Stimulated activated CD4-positive, alpha-beta T cell treated with anti-CD3 and anti-CD28 coated beads, TNF-alpha, amount 100 ng/mL, for 1 hour (primary cell): ENCODE data around the gene MMS19.
"Not testable (repeated sequence)": the region's sequence is repeated elsewhere in the genome, so short reads cannot be mapped to it uniquely, and the experiment has no call there.

Experiments
- DNase-seq, 3 donors: peaks; one replicate each; pipeline ENCODE4 v3.0.0-alpha.2; 2020; ENCODE audit warnings: low read depth in 3 of 3, low spot score in 1 of 3

MMS19 gene

DNA sequence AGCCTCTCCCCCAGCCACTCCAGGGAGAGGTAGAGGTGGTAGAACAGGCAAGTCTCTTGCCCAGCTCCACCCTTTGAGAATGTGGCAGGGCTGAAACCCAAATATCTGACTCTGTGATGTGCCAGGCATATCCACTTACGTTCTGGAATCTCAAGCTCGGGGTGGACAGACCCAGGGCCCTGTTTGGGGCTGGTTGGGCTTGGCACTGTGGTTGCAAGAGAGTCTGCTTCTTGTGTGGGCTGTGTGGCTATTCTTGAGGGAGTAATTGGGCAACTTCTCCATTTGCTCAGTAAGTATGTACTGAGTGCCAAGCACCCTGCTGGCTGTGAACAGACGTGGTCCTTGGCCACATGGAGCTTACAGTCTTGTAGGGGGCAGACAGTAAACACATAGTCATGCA is 5.2 kb upstream of the MMS19 start:
- no peak for DNase-seq

DNA sequence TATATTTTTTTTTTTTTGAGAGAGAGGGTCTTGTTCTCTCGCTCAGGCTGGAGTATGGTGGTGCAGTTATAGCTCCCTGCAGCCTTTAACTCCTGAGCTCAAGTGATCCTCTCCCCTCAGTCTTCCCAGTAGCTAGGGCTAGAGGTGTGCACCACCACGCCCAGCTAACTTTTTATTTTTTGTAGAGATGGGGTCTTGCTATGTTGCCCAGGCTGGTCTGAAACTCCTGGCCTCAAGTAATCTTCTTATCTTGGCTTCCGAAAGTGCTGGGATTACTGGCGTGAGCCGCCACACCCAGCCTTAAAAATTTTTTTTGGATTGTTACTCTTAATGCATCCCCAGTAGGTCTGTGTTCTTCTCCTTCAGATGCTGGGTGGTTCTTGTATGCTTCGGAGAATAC is 4.7 kb upstream of the MMS19 start:
- no peak for DNase-seq

DNA sequence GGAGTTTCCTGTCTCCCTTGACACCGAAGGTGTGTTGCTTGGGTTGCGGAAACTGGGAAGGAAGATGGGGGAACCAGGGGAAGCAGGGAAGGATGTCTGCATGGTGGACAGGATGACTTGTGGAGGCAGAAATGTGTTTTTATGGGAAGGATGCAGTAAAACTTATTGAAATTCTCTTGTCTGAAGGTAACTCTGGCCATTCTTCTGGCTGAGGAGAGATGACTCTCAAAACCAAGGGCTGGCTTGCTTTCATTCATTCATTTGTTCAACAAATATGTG is 2.0 kb upstream of the MMS19 start:
- no peak for DNase-seq

DNA sequence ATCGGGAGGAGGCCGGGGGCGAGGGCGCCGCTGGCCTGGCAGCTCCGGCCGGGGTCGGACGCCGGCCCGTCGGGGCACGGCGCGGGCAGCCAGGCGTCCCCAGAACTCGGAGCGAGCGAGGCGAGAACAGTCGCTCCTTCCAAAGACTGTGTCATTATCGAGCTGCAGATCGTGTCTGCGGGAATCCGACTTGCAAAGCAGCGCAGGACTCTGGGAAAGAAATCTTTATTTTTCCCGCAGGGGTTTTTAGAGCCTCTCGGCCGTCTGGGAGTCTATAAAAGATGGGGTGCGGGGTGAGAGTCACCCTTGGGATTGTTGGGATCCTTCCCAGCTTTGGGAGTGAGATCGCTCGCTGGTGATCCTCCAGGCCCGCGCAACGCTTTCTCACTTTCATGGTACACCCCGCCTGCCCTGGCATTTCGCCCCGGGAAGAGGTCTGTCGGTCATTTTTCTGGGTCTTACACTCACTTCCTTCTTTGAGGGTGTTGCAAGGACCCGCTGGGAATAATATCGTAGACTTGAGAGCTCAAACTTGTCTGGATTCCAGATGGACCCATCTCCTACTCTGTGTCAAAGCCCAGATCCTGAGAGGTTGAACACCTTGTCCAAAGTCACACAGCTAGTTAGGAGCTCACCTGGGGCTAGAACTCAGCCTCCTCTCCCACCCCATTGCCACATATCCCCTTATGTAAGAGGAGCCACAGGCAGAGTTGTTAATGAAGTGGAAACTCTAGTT is 1.5 kb upstream of the MMS19 start:
- no peak for DNase-seq

DNA sequence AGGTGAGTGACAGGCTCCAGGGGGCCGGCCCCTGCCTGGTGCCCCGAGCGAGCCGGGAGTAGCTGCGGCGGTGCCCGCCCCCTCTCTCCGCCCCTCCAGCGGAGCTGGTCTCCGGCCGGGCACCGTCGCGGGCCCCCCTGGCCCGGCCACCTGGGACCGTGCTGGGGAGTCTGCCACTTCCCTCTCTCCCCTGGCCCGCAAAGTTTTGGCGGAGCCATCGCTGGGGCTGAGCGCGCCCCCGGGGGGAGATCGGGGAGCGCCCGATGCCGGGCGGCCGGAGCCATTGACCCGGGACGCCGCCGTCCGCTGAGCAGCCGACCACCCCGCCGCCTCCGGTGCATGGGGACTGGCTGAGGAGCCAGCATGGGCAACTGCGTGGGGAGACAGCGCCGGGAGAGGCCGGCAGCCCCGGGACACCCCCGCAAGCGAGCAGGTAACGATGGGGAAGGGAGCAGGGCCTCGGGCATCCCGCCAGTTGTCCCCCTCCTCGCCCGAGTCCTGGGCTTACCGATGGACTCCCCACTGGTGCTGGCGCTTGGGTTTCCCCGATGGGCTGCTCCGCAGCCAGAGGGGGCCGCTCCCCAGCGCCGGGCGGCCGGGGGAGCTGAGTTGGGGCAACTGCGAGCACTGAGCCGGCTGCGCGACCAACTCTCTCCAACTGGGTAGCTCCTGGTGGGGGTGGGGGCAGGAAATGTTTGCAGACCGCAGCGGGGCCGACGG is 779 bp upstream of the MMS19 start, which contains the start of gene UBTD1:
TSS of gene UBTD1 (plus strand) at position 84 of the 720 bp plus-strand sequence. CDS start at position 364, 280 bp downstream.
- peak in 2 of 3 donors; percentile 1 to 16 for DNase-seq

DNA sequence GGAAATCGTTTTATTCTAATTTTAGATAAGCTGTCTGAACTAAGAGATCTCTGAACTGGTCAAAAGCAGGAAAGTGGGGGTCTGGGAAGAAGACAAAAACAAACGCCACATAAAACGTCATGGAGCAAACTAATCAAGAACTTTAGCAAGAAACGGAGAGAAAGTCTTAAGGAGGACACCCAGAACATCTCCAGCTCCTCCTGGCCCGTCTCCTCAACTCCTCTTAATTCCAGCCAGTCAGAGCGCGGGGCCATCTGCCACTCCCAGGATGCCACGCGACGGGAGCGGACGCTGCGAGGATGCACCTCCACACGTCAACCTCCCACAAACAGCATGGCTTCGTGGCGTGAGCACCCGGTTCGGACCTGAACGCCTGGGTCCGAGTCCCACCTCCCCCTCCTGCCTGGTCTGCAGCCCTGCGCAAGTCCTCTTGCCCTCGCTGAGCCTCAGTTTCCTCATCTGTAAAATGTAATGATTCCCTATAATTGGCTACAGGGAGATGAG is 598 bp downstream of the MMS19 start:
- DNase-seq = peak; percentile 15 to 58 (median 20)

DNA sequence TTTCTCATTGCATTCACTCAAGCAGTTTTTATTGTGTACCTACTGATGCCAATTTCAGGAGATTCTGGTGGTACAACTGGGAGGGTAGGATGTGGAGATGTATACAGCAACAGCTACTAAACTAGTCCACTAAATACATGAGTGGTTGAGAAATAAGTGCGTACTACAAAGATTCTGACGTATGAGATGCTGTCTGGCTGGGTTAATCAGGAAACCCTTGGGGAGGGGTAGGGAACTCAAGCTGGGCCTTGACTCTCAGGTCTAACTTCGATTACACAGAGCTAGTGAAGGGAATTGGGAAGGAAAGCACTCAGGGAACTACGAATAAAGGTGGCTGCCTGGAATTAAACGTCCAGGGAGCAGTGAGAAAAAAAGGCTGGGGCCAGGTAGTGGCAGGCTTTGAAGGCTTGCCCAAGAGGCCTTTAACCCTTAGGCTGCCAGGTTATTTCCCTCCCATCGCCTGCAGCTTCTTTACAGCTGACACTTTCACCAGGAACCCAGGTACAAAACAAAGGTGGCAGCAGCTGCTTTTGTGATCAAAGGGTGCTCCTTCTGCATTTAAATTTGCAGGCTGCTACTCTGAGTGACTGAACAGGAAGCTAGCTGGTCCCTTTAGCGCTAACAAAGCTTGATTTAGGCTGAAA is 3.2 kb downstream of the MMS19 start:
- DNase-seq = no peak

DNA sequence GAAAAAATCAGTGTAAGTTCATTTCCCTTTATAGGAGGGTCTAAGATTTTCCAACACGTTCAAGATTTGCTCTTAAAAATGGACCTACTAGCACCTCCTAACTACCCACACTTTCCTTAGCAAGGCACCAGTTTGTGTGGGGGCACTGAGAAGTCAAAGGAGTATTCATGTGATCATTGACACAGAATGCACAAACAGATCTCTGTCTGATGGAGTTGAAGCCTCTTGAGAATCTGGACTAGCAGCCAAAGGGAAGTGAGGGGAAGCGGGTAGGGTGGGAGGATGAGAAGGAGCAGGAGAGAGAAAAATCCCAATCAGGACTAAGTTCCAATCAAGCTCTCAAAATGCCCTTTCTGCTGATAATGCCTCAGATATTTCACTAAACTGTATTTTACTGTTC is 4.1 kb downstream of the MMS19 start:
- DNase-seq = no peak

DNA sequence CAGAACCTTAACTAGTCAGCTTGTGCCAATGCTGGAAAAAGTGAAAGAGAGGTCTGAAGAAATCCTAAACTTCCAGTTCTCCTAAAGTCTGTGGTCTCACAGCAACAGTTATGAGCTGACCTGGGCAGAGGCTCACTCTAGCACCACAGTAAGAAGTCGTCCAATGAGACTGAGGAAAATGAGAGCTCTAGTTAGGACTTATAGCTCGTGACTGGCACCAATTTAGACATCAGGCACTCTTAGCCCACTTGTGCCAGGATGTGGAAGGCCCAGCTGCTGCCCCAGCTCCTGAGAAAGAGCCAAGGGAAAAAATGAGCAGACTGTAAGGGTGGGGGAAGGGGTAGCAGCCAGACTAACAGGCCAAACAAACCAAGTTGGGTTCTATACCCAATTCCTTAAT is 7.6 kb downstream of the MMS19 start:
- no peak for DNase-seq

DNA sequence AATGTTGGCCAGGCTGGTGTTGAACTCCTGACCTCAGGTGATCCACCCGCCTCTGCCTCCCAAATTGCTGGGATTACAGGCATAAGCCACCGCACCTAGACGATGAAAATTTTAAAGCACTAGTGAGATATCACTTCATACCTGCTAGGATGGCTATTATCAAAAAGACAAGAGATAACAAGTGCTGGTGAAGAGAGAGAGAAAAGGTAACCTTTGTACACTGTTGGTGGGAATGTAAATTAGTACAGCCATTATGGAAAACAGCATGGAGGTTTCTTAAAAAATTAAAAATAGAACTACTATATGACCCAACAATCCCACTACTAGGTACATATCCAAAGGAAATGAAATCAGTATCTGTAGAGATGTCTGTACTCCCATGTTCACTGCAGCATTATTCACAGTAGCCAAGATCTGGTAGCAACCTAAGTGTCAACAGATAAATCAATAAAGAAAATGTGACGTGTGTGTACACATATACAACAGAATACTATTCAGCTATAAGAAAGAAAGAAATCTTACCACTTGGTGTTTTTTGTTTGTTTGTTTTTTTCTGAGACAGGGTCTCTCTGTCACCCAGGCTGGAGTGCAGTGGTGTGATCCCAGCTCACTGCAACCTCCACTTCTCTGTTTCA is 12.5 kb downstream of the MMS19 start:
- DNase-seq = no peak

DNA sequence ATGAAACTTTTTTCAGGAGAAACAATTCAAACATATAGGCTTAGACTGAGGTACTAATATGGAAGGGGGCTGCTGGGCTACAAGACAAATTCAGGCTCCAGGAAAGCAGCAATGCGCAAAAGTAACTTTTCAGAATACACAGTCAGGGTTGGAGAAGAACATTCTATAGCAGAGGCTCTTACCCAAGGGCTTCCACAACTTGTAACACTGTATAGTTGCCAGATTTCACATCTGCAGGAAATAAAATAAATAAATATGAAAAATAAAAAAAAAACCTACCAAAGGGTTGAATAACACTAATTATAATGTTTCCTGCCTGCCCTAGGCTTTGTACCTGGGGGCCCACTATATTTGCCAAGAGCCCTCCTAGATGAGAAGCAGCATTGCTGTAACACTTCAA is 14.3 kb downstream of the MMS19 start:
- no peak for DNase-seq

DNA sequence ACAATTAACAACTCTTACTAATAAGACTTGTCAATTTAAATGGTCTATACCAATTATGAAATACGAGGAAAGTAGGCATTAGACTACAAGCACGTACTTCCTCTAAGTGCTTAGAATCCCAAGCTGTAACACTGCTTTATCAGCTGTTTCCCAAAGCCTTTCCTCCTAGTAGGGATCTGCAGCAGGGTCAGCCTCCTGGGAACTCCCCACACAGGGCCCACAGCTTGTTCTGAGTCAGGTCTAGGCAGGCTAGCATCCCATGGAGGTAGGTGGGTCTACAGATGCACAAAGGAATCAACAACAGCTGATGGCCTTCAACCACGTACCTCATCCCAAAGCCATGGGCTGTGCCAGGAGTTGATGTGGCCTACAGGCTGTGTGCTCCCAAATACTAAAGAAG is 14.7 kb downstream of the MMS19 start:
- no peak for DNase-seq

DNA sequence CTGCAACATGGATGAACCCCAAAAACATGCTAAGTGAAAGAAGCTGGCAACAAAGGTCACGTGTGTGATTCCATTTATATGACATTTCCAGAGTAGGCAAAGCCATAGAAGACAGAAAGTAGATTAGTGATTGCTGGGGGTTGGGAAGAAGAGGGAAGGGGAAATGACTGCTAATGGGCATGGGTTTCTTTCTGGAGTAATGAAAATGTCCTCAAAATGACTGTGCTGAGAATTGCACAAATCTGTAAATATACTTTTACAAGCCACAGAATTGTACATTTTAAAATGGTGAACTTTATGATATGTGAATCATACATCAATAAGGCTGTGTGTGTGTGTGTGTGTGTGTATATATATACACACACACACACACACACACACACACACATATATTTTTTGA is 15.8 kb downstream of the MMS19 start:
- no peak for DNase-seq

DNA sequence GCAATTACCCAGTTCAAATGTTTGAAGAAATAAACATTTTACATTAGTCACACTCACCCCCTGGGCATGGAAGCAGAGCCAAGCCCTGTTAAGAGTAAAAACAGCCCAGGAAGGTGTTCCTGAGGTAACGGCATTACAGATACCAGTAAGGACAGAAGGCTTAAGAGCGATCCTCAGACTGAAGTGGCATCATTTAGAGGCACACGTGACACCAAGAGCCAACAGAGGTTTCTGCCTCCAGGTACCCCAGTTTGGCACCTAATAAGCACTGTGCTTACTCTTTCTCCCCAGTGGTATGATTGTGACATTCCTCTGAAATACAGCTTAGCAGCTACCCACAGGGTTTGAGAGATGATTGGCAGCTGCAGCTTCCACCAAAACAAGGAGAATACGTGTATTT is 17.2 kb downstream of the MMS19 start:
- DNase-seq = no peak

DNA sequence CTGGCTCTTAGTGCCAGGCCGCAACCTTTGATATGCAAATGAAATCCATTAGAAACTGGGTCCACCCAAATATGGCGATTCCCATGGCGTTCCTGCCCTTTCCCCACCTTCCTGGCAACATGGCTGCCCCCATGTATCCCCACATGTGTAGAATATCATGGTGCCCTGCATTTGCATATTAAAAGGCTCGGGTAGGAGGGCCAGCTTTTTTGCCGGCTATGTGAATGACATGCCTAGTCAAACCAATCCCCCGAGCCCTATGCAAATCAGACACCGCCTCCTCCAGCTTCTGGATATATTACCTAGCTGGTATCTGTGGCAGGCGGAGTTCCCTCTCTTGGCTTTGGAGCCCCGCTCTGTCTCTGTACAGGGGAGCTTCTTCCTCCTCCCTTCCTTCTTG is 18.3 kb downstream of the MMS19 start:
- DNase-seq = no peak

DNA sequence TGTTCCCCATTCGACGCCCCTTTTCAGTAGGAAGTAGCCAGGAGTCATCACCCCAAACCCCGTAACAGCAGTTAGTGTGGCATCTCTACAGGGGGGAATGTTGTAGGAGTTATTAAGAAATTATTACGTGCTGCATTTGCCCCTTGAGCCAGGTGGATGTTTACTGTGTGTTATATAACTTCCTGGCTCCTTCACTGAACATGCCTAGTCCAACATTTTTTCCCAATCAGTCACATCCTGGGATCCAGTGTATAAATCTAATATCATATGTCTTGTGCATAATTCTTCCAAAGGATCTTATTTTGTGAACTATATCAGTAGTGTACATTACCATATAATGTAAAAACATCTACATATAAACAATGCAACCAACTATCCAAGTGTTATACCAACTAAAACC is 18.8 kb downstream of the MMS19 start:
- not testable (repeated sequence) for DNase-seq

DNA sequence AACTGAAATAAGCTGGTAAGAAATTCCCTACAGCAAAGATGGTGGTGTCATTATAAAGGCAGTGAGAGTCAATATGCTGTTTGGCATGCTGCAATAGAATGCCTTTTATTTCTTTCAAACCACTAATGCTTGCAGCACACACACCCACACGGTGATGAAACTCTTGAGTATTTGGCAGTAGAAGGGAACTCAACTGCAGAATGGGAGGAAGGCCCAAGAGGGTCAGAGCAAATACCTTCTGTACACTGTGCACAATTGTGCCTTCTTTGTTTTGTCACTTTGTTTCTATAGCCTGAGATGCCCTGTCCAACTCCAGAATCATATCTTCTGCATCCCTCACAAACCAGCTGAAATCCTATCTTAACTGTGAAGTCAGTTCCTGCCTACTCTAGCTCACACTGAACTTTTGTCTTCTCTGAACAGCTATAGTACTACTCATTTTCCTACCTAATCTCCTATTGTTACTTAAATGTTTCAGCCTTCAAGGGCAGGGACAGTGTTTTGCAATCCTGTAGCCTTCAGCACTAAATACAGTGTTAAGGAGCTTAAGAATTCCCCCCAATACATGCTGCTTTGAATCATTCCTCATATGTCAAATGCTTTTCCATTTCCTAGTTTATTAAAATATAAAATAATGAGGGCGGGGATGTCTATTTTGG is 22.2 kb downstream of the MMS19 start:
- DNase-seq = no peak

DNA sequence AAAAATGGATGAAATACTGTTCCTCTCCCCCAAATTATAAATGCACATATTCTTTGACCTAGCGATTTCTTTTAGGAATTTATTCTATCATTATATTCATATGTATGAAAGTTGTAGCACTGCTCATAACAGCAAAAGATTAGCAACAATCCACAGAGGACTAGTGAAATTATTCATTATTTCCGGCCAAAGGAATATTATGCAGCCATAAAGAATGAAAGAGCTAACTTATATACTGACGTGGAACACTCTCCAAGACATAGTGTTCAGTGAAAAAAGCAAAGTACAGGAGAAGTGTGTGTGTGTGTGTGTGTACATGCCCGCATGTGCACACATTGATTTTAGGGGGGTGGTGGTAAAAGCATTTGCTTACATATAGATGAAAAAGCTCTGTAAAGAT is 23.3 kb downstream of the MMS19 start:
- DNase-seq = no peak

DNA sequence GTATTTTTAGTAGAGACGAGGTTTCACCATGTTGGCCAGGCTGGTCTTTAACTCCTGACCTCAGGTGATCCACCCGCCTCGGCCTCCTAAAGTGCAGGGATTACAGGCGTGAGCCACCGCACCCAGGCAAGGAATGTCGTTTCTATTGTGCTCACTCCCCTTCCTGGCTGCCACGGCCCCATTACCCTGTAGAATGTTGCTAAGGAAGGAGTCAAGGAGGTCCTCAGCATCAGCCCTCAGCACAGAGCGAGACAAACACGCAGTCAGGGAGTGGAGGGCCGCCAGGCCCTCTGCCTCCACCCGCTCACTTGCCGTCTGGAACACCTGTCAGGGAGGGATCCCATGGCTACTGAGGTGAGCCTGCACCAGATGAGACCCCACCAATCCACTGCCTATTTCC is 29.4 kb downstream of the MMS19 start:
- not testable (repeated sequence) for DNase-seq

DNA sequence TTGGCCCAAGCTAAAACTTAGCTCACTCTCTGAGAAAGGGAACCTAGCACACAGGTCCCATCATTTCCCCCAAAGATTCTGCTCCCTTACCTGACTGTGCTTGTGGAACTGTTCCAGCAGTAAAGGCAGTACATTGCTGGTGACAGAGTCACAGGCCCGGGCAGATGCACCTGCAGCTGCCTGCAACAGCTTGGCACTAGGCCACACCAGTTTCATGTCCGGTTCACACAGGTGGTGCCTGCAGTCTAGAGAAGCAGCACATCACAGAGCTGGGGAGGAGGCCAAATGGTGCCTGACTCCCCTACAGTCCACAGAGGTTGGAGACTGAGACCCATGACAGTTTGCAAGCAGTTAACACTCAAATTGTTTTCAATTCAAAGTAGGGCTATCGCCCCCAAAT is 30.1 kb downstream of the MMS19 start:
- DNase-seq = no peak

DNA sequence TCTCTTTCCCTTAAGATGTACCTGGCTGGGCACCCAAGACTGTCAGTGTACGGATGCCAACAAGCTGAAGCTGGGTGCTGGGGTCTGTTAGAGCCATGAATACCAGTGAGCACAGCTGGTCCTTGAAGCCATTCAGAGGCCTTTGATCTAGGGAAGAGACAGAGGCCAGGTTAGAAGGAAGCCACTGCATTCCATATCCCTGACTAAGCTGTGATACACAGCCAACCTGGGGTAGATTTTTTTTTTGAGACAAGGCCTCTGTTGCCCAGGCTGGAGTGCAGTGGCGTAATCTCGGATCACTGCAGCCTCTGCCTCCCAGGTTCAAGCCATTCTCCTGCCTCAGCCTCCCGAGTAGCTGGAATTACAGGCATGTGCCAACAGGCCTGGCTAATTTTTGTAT is 31.5 kb downstream of the MMS19 start:
- no peak for DNase-seq
